Measurements from ENCODE around the gene PSME4.

PSME4 gene

DNA sequence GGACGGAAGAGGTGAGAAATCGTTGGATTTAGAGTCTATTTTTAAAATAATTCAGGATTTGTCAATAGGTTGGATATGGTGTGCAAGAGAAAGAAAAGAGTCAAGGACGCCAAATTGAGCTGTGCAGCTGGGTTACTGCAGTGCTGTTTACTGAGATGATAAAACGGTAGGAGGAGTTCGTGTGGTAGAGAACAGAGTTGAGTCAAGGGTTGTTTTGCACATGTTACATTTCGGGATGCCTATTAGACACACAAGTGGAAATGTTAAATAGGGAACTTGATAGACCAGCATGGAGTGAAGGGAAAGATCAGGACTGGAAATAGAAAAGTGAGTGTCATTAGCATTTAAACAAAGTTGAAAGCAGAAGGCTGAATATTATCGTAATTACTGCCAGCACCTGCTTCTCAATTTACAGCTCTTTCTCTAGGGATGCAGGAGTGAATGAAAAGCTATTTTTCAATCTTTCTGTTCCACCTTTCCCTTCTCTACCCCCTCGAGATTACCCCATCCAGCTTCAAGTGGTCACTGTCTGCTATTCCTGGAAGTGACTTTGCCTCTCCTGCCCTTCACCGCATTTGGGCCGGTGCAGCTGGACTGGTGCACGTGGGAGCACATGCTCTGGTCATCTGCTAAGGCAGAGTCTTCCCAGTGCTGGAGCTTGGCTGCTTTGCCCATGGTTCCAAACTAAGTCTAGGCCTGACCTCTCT is 141.4 kb downstream of the PSME4 start:
- DNase-seq = no peak

DNA sequence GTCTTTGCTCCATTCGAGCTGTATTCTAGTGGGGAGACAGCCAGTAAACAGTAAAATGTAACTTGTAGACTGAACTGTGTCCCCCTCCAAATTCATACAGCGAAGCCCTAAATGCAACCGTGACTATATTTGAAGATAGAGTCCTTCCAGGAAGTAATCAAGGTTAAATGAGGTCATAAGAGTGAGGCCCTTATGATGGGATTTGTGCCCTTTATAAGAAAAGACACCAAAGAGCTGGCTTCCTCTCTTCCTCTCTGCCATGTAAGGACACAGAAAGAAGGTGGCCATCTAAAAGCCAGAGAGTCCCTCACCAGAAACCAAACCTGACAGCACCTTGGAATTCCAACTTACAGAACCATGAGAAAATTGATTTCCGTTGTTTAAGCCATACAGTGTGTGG is 142.5 kb downstream of the PSME4 start:
- no peak for DNase-seq

DNA sequence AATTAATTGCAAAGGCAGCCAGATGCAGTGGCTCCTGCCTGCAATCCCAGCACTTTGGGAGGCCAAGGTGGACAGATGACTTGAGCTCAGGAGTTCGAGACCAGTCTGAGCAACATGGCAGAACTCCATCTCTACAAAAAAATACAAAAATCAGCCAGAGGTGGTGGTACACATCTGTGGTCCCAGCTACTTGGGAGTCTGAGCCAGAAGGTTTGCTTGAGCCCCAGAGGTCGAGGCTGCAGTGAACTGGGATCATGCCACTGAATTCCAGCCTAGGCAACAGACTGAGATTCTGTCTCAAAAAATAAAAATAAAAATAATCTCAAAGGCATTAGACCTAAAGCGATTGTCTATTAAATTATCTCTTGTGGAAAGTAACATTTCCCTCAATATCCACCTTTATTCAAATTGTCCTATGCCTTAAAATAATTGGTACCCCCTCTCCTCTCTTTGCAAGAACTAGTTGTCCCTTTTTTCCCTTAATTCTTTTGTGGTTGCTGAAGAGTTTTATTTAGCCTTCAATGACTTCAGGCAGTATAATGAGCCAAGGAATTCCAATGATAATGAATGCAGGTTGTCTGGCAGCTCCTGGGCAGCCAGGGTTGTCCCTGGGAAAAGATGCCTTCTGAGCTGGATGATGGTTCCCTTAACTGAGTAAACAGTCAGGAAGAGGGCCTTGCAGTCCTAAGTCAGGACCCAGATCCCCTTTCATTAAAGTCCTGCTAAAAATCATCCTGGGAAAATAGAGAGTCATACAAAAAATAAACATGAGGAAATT is 143.2 kb downstream of the PSME4 start:
- DNase-seq = no peak

DNA sequence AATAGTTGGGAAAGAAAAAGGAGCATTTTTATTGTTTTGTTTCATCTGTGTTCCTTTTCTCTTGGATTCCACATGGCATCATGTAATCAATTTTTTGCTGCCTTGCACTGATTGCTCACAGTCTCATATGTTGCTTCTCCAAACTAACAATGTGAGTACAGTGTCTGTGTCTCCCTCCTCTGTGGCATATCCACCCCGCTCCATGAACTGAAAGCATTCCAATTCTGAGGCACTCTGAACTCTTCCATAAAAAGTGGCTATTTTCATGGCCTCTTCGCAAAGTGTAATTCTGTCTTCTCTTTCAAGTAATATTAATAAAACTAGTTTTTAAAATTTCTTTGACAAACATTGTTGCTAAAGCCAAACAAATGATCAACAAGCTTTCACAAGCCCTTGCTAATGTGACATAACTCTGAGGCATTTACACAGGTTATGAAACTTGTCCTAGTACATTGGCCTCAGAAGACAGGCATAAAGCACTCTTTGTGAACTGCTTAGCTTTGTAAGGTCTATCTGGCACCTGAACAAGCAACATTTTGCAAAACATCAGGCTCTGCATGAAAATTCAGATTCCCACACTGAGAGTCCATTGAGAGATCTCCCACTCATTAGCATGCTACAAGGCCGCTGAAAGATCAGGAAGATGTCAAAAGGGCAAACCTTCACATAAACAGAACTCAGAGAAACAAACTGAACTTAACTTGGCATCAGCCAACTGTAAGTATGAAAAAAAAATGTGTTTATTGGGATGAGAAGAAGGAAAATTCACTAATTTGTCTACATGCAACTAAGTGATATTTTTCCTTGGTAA is 144.0 kb downstream of the PSME4 start:
- no peak for DNase-seq

DNA sequence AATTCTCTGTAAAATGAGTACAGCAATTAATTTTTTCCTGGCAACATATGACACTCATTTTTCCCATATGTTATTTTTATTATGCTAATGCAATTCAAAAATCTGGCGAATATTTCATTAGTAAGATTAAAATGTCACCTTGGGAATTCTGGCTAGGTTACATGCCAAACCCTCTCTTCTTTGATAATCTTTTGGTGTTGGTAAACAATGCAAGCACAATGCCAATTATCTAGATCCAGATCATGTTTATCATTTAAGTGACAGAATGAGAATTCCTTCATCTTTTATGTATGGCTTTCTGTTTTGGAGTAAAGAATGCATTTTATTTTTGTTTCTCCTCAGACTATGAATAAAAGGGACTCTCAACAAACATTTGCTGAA is 144.8 kb downstream of the PSME4 start:
- DNase-seq = no peak

DNA sequence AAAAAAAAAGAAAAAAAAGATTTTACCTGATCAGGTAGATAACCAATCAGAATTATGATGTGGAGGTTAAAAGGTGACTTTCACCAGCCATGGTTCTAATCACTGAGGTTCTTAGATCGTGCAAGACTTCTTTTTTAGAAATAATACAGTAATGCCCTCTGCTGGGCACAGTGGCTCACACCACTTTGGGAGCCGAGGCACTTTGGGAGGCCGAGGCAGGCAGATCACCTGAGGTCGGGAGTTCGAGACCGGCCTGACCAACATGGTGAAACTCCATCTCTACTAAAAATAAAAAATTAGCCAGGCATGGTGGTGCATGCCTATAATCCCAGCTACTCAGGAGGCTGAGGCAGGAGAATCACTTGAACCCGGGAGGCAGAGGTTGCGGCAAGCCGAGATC is 147.2 kb downstream of the PSME4 start:
- peak; percentile 47 for DNase-seq

DNA sequence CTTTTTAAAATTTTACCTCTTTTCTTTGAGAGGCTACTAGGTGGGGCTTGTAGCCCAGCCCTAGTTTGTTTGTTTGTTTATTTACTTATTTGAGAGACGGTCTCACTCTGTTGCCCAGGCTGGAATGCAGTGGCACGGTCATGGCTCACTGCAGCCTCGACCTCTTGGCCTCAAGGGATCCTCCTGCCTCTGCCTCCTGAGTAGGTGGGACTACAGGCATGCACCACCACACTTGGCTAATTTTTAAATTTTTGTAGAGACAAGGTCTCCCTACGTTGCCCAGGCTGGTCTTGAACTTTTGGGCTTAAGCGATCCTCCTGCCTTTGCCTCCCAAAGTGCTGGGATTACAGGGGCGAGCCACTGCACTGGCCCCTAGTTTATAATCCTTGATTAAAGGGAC is 149.0 kb downstream of the PSME4 start:
- no peak for DNase-seq

DNA sequence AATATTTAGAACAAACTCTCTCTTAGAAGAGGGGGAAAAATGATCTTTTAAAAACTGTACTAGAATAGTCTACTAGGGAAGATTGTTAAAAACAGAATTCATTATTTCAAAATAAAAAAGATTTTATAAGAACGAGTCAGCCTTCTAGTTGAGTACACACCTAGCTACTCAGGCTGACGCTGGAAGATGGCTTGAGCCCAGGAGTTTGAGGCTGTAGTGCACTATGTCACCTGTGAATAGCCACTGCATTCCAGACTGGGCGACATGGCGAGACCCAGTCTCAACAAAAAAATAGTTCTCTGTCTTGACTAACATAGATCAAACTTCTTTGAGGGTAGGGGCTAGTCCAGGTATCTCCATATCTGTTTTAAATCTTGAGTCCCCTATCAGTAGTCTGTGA is 150.1 kb downstream of the PSME4 start:
- no peak for DNase-seq

DNA sequence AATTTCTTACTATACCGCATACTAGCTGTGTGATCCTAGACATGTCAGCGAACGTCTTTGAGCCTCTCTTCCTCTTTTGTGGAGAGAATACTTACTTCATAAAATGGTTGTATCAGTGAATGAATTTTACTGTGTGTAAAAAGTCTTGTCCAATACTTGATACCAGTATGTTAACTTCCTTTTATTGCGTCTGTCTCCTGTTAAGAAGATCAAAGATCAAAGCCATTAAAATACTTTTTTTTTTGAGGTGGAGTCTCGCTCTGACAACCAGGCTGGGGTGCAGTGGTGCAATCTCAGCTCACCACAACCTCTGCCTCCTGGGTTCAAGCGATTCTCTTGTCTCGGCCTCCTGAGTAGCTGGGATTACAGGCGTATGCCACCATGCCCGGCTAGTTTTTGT is 150.7 kb downstream of the PSME4 start:
- DNase-seq = no peak

DNA sequence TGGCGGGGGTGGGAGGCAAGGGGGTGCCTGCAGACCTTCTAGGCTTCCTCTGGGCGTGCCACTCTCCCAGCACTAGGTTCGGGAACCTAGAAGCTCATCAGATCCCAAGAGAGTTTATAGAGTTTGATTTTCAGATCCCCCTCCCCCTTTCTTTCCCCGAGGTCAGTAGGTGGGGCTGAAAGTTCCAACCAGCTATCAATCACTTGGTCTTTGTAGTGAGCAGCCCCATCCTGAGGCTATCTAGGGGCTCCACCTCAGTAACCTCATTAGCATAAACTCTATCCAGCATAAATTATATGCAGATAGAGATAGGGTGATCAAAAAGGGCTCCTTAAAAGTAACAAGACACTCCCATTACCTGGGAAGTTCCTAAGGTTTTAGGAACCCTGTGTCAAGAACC is 151.2 kb downstream of the PSME4 start:
- DNase-seq = no peak

DNA sequence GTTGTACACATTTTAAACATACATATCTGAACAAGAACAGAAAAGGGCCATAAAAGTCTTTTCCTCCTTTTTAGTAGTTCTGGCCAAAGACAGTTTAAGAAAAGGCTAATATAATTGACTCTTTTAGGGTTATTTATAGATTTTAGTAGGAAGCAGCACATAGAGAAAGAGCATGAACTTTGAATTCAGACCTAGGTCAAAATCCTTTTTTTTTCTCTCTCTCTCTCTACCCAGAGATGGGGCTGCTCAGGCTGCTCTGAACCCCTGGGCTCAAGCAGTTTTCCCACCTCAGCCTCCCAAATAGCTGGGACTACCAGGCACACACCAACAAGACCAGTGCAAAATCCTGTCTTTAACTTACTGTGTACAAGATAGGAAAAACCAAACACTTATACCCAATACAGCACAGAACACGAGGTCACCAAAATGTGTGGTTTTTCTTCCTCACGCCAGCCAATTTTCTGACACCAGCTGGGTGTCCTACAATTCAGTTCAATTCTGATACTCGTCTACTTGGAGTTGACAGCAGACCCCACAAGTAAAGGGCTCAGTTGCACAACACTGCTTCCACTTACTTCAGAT is 151.8 kb downstream of the PSME4 start:
- no peak for DNase-seq

All from activated CD4-positive, alpha-beta T cell treated with anti-CD3 and anti-CD28 coated beads for 48 hours (primary cell).